ENCODE results near the gene EYA4. TPM values are rescaled to one million over a fixed set of nuclear protein-coding genes. Genes with fewer than 3 reads are reported as not detected.

The EYA4 gene
- total and polyA plus RNA-seq, 2 donors (not counting 3 experiments of a cell fraction or from before 2014, with no cell fraction given), result not detected

DNA sequence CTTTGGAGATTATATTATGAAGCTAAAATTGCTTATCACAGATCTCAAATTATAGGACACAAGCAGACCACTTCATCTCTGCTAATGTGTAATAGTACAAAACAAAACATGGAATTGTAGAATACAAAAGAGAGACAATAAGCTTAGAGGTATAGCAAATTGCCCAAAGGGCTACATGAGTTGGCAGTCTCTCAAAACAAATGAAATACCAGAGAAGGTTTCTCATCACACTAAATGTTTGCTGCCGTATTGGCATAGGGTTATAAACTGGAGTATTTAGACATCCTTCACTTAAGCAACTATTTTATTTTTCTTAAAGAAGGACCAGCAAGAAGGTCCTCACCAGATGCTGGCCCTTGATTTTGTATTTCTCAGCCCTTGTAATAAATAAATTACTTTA is 5.9 kb upstream of the EYA4 start:
- H3K4me3 ChIP-seq (replicated peaks in 1 of 3; ENCODE audit: insufficient read depth in 1 of 3, low read depth in 1 of 3, low read length in 3 of 3), result no peak overlapping the region
- H3K27ac ChIP-seq (ENCODE audit: insufficient read depth, low read depth, low read length), result no peak overlapping the region
- no peaks in the 10 kb centered on the region for H4K20me1 ChIP-seq (replicated peaks; ENCODE audit: control insufficient read depth, extremely low read depth, insufficient read depth, low read length)
- ChIA-PET POLR2A (no interaction called here), CTCF (no interaction called here)
- dilution Hi-C loops (cut with MboI; ENCODE audit: extremely low pct_ligation_motif_present, low sequenced_read_pairs), result no loop called here
- intact Hi-C loops (cut with micrococcal nuclease), result no loop called here
- no peak overlapping the region for H3K9ac ChIP-seq (replicated peaks; ENCODE audit: extremely low read depth, insufficient read depth, low read length)
- H3K79me2 ChIP-seq (ENCODE audit: control insufficient read depth, insufficient read depth, low read length), result no peaks in the 10 kb centered on the region
- peaks cover 9 to 18% of the 10 kb centered on the region in 2 experiments for H3K27me3 ChIP-seq (ENCODE audit: control insufficient read depth in 2 of 2, insufficient read depth in 2 of 2, low read length in 2 of 2)
- no peak overlapping the region for H2AFZ ChIP-seq (ENCODE audit: low read depth, low read length)
- no peaks in the 10 kb centered on the region for H3K36me3 ChIP-seq (ENCODE audit: control insufficient read depth in 2 of 2, extremely low read depth in 1 of 2, insufficient read depth in 2 of 2, low read length in 2 of 2)
- no peak for FAIRE-seq
- no peaks in the 10 kb centered on the region for H3K9me1 ChIP-seq (replicated peaks; ENCODE audit: control insufficient read depth, extremely low read depth, insufficient read depth, low read length)
- H3K4me2 ChIP-seq (ENCODE audit: insufficient read depth, low read length), result no peak overlapping the region
- TF ChIP-seq POLR2AphosphoS5 (IDR thresholded peaks at IDR 0.05; ENCODE audit: insufficient read depth, low read depth, low read length), result no peak
- no peak for TF ChIP-seq POLR2A (IDR thresholded peaks at IDR 0.05; ENCODE audit: low read depth, low read length)
- TF ChIP-seq GATA2 (IDR thresholded peaks at IDR 0.05; ENCODE audit: insufficient read depth, insufficient read length, low read depth, low read length), result no peak
- TF ChIP-seq EZH2 (IDR thresholded peaks at IDR 0.05; ENCODE audit: borderline replicate concordance, low read depth, low read length, severe bottlenecking), result no peak
- no peak for TF ChIP-seq MYC (IDR thresholded peaks at IDR 0.05; ENCODE audit: low read depth, low read length)
- TF ChIP-seq, protein P1, sequence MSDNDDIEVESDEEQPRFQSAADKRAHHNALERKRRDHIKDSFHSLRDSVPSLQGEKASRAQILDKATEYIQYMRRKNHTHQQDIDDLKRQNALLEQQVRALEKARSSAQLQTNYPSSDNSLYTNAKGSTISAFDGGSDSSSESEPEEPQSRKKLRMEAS (IDR thresholded peaks at IDR 0.05; ENCODE audit: insufficient read depth, insufficient read length), result no peak
- H3K4me1 ChIP-seq (ENCODE audit: control insufficient read depth, extremely low read depth, insufficient read depth, low read length), result no peaks in the 10 kb centered on the region
- BruUV-seq (replicated peaks), result no TSS peak
- no peaks in the 10 kb centered on the region for H3K9me3 ChIP-seq (replicated peaks; ENCODE audit: control insufficient read depth, insufficient read depth, low read length)
- DNase-seq (ENCODE audit: low read depth, low spot score), result no peak

DNA sequence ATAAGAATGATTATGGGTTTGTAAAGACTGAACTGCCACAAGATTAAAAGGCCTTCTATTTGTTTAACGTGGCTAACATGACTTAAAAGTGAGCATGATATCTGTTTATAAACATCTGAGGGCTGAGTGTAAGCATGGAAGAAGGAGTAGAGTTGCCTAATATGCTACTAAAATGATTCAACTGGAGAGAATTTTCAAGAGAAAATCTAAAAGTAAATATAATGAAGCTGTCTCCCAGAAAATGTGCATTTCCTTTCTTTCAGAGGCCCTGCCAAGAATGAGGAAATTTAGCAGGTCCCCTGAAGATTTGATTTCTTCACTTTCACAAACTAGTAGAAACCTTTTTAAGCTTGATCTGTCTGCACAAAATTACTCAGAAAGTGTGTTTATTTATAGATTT is 4.2 kb upstream of the EYA4 start:
- Histone ChIP-seq H3K9me3 (replicated peaks; ENCODE audit: control insufficient read depth, insufficient read depth, low read length) (no peaks in the 10 kb centered on the region), H4K20me1 (replicated peaks; ENCODE audit: control insufficient read depth, extremely low read depth, insufficient read depth, low read length) (no peaks in the 10 kb centered on the region), H3K9me1 (replicated peaks; ENCODE audit: control insufficient read depth, extremely low read depth, insufficient read depth, low read length) (no peaks in the 10 kb centered on the region), H3K9ac (replicated peaks; ENCODE audit: extremely low read depth, insufficient read depth, low read length) (no peak overlapping the region), H3K27ac (ENCODE audit: insufficient read depth, low read depth, low read length) (no peak overlapping the region), H3K36me3 (ENCODE audit: control insufficient read depth in 2 of 2, extremely low read depth in 1 of 2, insufficient read depth in 2 of 2, low read length in 2 of 2) (no peaks in the 10 kb centered on the region), H3K4me1 (ENCODE audit: control insufficient read depth, extremely low read depth, insufficient read depth, low read length) (peaks cover 8% of the 10 kb centered on the region), H3K4me2 (ENCODE audit: insufficient read depth, low read length) (no peak overlapping the region), H3K79me2 (ENCODE audit: control insufficient read depth, insufficient read depth, low read length) (no peaks in the 10 kb centered on the region), H2AFZ (ENCODE audit: low read depth, low read length) (no peak overlapping the region), H3K27me3 (ENCODE audit: control insufficient read depth in 2 of 2, insufficient read depth in 2 of 2, low read length in 2 of 2) (peaks cover 21 to 31% of the 10 kb centered on the region in 2 experiments), H3K4me3 (replicated peaks in 1 of 3; ENCODE audit: insufficient read depth in 1 of 3, low read depth in 1 of 3, low read length in 3 of 3) (no peak overlapping the region)
- intact Hi-C loops (cut with micrococcal nuclease), result no loop called here
- DNase-seq (ENCODE audit: low read depth, low spot score) (no peak), FAIRE-seq (no peak)
- CTCF ChIA-PET, result no interaction called here
- POLR2A ChIA-PET, result no interaction called here
- dilution Hi-C loops (cut with MboI; ENCODE audit: extremely low pct_ligation_motif_present, low sequenced_read_pairs), result no loop called here
- BruUV-seq (replicated peaks), result no TSS peak
- TF ChIP-seq, protein P2, sequence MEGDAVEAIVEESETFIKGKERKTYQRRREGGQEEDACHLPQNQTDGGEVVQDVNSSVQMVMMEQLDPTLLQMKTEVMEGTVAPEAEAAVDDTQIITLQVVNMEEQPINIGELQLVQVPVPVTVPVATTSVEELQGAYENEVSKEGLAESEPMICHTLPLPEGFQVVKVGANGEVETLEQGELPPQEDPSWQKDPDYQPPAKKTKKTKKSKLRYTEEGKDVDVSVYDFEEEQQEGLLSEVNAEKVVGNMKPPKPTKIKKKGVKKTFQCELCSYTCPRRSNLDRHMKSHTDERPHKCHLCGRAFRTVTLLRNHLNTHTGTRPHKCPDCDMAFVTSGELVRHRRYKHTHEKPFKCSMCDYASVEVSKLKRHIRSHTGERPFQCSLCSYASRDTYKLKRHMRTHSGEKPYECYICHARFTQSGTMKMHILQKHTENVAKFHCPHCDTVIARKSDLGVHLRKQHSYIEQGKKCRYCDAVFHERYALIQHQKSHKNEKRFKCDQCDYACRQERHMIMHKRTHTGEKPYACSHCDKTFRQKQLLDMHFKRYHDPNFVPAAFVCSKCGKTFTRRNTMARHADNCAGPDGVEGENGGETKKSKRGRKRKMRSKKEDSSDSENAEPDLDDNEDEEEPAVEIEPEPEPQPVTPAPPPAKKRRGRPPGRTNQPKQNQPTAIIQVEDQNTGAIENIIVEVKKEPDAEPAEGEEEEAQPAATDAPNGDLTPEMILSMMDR (IDR thresholded peaks at IDR 0.05; ENCODE audit: extremely low read depth in 1 of 2, insufficient read depth in 1 of 2, low read depth in 1 of 2, low read length in 2 of 2), result no peak
- TF ChIP-seq, protein P1 (IDR thresholded peaks at IDR 0.05; ENCODE audit: insufficient read depth, insufficient read length), result no peak
- TF ChIP-seq POLR2A (IDR thresholded peaks at IDR 0.05; ENCODE audit: low read depth, low read length), result no peak
- TF ChIP-seq POLR2AphosphoS5 (IDR thresholded peaks at IDR 0.05; ENCODE audit: insufficient read depth, low read depth, low read length), result no peak
- TF ChIP-seq MYC (IDR thresholded peaks at IDR 0.05; ENCODE audit: low read depth, low read length), result no peak
- TF ChIP-seq EZH2 (IDR thresholded peaks at IDR 0.05; ENCODE audit: borderline replicate concordance, low read depth, low read length, severe bottlenecking), result no peak
- TF ChIP-seq FOS (IDR thresholded peaks at IDR 0.05; ENCODE audit: borderline replicate concordance, insufficient read depth, low read length), result no peak
- no peak for TF ChIP-seq JUN (IDR thresholded peaks at IDR 0.05; ENCODE audit: borderline replicate concordance, insufficient read depth, insufficient read length, low read depth)
- TF ChIP-seq GATA2 (IDR thresholded peaks at IDR 0.05; ENCODE audit: insufficient read depth, insufficient read length, low read depth, low read length), result no peak
